ENCODE results near the gene PPP1R18.
"Not testable (repeated sequence)": the region's sequence is repeated elsewhere in the genome, so short reads cannot be mapped to it uniquely, and the experiment has no call there.

The PPP1R18 gene

DNA sequence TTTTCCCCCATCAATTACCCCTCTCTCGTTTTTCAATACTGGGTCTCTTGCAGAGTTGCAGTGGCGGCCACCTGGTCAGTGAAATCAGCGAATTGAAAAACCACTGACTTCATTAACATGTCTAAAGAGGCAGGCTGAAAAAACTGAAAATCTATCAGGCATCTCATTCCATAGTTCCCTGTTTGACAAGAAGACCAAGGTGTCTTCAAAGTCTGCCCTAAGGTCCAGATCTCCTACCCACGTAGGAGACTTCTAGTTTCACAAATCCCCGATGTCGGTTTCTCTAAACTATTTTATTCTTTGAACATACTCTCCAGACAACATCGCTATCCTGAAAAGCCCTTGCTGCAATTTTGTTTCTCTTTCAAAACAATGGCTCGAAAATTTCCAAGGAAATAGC lies 32.9 kb upstream of the PPP1R18 start:
- Histone ChIP-seq H3K4me3 (peak overlapping the region; percentile 74 to 88), H3K27ac (peak overlapping the region; percentile 74 to 88), H3K27me3 (no peaks in the 10 kb centered on the region), H3K4me1 (peaks cover 0 to 49% (median 30%) of the 10 kb centered on the region in 4 donors), H3K36me3 (peaks cover 16 to 27% (median 16%) of the 10 kb centered on the region in 3 donors), H3K9me3 (no peaks in the 10 kb centered on the region)
- intact Hi-C loops (cut with DNase I; ENCODE audit: low total_unique reads) = no loop called here
- TF ChIP-seq, protein P1, sequence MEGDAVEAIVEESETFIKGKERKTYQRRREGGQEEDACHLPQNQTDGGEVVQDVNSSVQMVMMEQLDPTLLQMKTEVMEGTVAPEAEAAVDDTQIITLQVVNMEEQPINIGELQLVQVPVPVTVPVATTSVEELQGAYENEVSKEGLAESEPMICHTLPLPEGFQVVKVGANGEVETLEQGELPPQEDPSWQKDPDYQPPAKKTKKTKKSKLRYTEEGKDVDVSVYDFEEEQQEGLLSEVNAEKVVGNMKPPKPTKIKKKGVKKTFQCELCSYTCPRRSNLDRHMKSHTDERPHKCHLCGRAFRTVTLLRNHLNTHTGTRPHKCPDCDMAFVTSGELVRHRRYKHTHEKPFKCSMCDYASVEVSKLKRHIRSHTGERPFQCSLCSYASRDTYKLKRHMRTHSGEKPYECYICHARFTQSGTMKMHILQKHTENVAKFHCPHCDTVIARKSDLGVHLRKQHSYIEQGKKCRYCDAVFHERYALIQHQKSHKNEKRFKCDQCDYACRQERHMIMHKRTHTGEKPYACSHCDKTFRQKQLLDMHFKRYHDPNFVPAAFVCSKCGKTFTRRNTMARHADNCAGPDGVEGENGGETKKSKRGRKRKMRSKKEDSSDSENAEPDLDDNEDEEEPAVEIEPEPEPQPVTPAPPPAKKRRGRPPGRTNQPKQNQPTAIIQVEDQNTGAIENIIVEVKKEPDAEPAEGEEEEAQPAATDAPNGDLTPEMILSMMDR (IDR thresholded peaks at IDR 0.05) = no peak
- no peak for DNase-seq

DNA sequence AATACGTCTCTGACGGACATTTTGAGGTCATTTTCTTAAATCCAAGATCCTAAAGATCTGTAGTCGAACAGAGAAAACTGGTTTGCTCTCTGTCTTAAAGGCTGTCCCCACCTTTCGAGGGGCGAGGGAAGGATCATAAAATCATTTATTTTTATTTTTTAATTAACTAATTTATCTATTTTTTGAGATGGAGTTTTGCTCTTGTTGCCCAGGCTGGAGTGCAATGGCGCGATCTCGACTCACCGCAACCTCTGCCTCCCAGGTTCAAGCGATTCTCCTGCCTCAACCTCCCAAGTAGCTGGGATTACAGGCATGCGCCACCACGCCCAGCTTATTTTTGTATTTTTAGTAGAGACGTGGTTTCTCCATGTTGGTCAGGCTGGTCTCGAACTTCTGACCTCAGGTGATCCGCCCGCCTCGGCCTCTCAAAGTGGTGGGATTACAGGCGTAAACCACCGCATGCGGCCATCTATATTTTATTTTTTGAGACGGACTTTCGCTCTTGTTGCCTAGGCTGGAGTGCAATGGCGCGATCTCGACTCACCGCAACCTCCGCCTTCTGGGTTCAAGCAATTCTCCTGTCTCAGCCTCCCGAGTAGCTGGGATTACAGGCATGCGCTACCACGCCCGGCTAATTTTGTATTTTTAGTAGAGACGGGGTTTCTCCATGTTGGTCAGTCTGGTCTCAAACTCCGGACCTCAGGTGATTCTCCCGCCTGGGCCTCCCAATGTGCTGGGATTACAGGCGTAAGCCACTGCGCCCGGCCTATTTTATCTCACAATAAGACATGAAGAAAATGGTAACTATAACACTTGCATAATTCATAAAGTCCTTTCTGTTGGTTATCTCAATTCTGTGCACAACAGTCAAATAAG lies 31.6 kb upstream of the PPP1R18 start:
- TF ChIP-seq, protein P1 (IDR thresholded peaks at IDR 0.05) = peak in 1 of 2 experiments; percentile 2
- peaks cover 0 to 40% (median 24%) of the 10 kb centered on the region in 4 donors for H3K4me1 ChIP-seq
- peaks cover 14 to 27% (median 16%) of the 10 kb centered on the region in 3 donors for H3K36me3 ChIP-seq
- H3K27me3 ChIP-seq, DNase-seq, H3K9me3 ChIP-seq: not testable (repeated sequence)
- intact Hi-C loops (cut with DNase I; ENCODE audit: low total_unique reads) = loop anchor here (2.0 kb wide), 1 partner anchor 27 kb away; the partner anchor contains the start of gene NRM
- H3K27ac ChIP-seq = peak overlapping the region; percentile 89 to 95
- H3K4me3 ChIP-seq = peak overlapping the region; percentile 61 to 67

DNA sequence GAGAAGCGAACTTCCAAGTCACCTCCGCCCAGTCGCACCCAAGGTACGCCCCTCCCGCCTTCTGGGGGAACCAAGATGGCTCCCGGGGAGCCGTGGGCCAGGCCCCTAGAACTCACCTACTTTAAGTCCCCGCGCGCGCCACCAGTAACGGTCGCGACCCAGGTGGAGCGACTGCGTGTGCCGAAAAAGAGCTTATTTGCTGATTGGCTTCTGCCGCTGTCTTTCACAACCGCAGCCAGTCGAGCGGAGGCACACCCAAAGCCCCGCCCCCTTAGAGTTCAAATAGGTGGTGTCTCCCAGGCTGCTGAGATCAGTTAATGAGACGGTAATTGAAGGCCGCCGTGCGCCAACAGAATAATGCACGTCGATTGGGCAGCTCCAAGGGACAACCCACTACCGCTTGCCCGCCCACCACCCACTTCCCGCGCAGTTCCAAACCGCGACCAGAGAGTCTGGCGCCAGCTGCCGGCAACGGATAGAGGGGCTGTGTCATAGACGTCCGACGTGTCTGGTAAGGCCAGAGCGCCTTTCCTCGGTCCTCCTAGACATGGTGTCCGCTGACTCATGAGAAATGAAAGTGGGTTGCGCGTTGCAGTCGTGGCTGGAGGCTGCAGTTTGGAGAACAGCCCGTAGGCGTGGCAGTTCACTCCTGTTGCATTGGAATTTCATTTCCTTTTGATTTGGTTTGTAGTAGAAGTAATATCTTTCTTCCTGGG lies 30.8 kb upstream of the PPP1R18 start, which contains the start of gene MDC1:
Gene MDC1 (minus strand): TSS at position 153 of the 716 bp plus-strand sequence. CDS start 2,106 bp downstream, outside the sequence.
- peak within 1 kb of the TSS; percentile 89 to 95 for H3K27ac ChIP-seq
- no peaks in the 10 kb centered on the region for H3K9me3 ChIP-seq
- H3K4me1 ChIP-seq = peaks cover 0 to 32% (median 22%) of the 10 kb centered on the region in 4 donors
- DNase-seq = peak; percentile 99 to 100
- H3K4me3 ChIP-seq = peak within 1 kb of the TSS; percentile 61 to 67
- intact Hi-C loops (cut with DNase I; ENCODE audit: low total_unique reads) = loop anchor here (2.0 kb wide), 1 partner anchor 26 kb away; the partner anchor contains the start of gene NRM
- TF ChIP-seq, protein P1 (IDR thresholded peaks at IDR 0.05) = peak; percentile 43 to 47
- no peaks in the 10 kb centered on the region for H3K27me3 ChIP-seq
- peaks cover 18 to 31% (median 21%) of the 10 kb centered on the region in 3 donors for H3K36me3 ChIP-seq

DNA sequence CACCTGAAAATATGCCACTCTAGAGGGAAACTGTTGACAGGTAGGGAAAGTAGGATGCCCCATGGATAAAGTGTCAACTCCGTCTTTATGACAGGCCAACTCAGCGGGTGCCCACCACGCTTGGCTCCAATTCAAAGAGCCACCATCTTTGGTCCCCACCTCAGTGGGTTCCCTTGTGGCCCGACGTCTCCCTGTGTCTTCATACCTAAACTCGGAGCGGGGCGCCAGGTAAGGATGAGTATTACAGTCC lies 30.4 kb upstream of the PPP1R18 start:
- H3K4me1 ChIP-seq = peaks cover 0 to 27% (median 17%) of the 10 kb centered on the region in 4 donors
- no peak for DNase-seq
- H3K36me3 ChIP-seq = peaks cover 20 to 36% (median 25%) of the 10 kb centered on the region in 3 donors
- intact Hi-C loops (cut with DNase I; ENCODE audit: low total_unique reads) = loop anchor here (2.0 kb wide), 1 partner anchor 26 kb away; the partner anchor contains the start of gene NRM
- peak overlapping the region; percentile 89 to 95 for H3K27ac ChIP-seq
- no peaks in the 10 kb centered on the region for H3K9me3 ChIP-seq
- TF ChIP-seq, protein P1 (IDR thresholded peaks at IDR 0.05) = no peak
- peak overlapping the region; percentile 61 to 67 for H3K4me3 ChIP-seq
- H3K27me3 ChIP-seq = no peaks in the 10 kb centered on the region

DNA sequence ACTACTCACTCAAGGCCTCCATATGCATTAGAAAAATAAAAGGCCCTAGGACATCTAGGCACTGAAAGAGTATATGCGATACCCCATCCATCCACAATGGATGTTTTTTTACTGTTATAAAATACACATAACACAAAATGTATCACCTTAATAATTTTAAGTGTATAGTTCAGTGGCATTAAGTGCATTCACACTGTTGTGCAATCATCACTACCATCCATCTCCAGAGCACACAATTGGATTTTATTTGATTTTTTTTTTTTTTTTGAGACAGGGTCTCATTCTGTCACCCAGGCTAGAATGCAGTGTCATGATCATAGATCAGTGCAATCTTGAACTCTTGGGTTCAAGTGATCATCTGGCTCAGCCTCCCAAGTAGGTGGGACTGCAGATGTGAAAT lies 27.8 kb upstream of the PPP1R18 start:
- no peak for DNase-seq
- no peaks in the 10 kb centered on the region for H3K27me3 ChIP-seq
- no peaks in the 10 kb centered on the region for H3K9me3 ChIP-seq
- TF ChIP-seq, protein P1 (IDR thresholded peaks at IDR 0.05) = no peak
- no peak overlapping the region for H3K27ac ChIP-seq
- intact Hi-C loops (cut with DNase I; ENCODE audit: low total_unique reads) = no loop called here
- peaks cover 38 to 61% (median 51%) of the 10 kb centered on the region in 3 donors for H3K36me3 ChIP-seq
- no peak overlapping the region for H3K4me3 ChIP-seq
- H3K4me1 ChIP-seq = peaks cover 0 to 19% (median 13%) of the 10 kb centered on the region in 4 donors

All from tibial artery (tissue), 4 donors.